Thyroid gland (tissue), 4 donors: Measurements from ENCODE around the gene TIMM50. TPM values are rescaled to one million over a fixed set of nuclear protein-coding genes. Genes with fewer than 3 reads are reported as not detected.

Experiments used
- DNase-seq, 2 donors: peaks; one replicate each; pipeline ENCODE4 v3.0.0-alpha.2; 2019
- H3K27ac ChIP-seq, 3 donors: fragments of 200-600 bp; sonication (generic); 1 replicate in 2 of 3; 2 replicates in 1 of 3; pipeline ENCODE4 v1.5.1; 2016 to 2019; ENCODE audit warnings: mild to moderate bottlenecking in 1 of 3, moderate library complexity in 1 of 3
- H3K27me3 ChIP-seq: fragments of 200-600 bp; sonication (generic); one replicate; pipeline ENCODE4 v1.5.1; 2019
- H3K36me3 ChIP-seq, 2 donors: fragments of 200-600 bp; sonication (generic); one replicate each; pipeline ENCODE4 v1.5.1; 2016 to 2019
- H3K4me1 ChIP-seq, 2 donors: fragments of 200-600 bp; sonication (generic); one replicate each; pipeline ENCODE4 v1.5.1; 2017 to 2019
- H3K4me3 ChIP-seq, 3 donors: fragments of 200-600 bp; sonication (generic); replicated peaks in 1 of 3; 1 replicate in 2 of 3; 2 replicates in 1 of 3; pipeline ENCODE4 v1.5.1; 2016; ENCODE audit warnings: mild to moderate bottlenecking in 1 of 3
- H3K9me3 ChIP-seq: fragments of 200-600 bp; sonication (generic); one replicate; pipeline ENCODE4 v1.5.1; 2017
- CTCF ChIP-seq, 6 experiments: fragments of 200-600 bp in 3 of 6; fragments of 450-650 bp in 3 of 6; sonication (generic) in 3 of 6; IDR thresholded peaks; one replicate each; pipeline ENCODE4 v1.5.1; 2016 to 2019; ENCODE audit warnings: antibody characterized with exemption in 6 of 6, mild to moderate bottlenecking in 2 of 6, inconsistent platforms in 1 of 6, moderate library complexity in 1 of 6
- POLR2A ChIP-seq, 2 donors: fragments of 450-650 bp; IDR thresholded peaks; one replicate each; pipeline ENCODE4 v1.6.1; 2017; ENCODE audit warnings: antibody characterized with exemption in 2 of 2, mild to moderate bottlenecking in 2 of 2, moderate library complexity in 1 of 2
- WGBS, 2 donors: methylation state at CpG; one replicate each; pipeline ENCODE4 v1.1.5; 2017; 5-methylcytosine and 5-hydroxymethylcytosine counted together
- intact Hi-C: fragments of 100-400 bp; cut with DNase I; formaldehyde crosslinking; loops from one replicate; pipeline ENCODE4 v1.15.1; 2023
- total RNA-seq, 4 donors: library from RNA; depleted of rRNA; stranded (reverse); fragments of >200 nt; gene quantifications; one replicate each; pipeline ENCODE4 v1.2.3, GENCODE V29; 2016

The TIMM50 gene
- total RNA-seq, 4 donors from 2014 or later, result 74.4 to 86.5 (median 84.5) TPM

DNA sequence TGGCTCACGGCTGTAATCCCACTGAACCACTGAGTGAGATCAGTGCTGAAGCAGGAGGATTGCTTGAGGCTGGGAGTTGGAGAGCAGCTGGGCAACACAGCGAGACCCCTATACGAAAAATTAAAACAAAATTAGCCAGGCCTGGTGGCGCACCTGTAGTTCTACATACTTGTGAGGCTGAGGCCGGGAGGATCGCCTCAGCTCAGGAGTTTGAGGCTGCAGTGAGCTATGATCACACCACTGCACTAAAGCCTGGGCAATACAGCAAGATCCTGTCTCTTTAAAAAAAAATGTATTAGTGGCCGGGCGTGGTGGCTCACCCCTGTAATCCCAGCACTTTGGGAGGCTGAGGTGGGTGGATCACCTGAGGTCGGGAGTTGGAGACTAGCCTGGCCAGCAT is 28.0 kb downstream of the TIMM50 start:
- H3K9me3 ChIP-seq, result no peaks in the 10 kb centered on the region
- TF ChIP-seq POLR2A (IDR thresholded peaks at IDR 0.05), result no peak
- no peak for TF ChIP-seq CTCF (IDR thresholded peaks at IDR 0.05)
- H3K27ac ChIP-seq, result no peak overlapping the region
- no peak overlapping the region for H3K4me3 ChIP-seq
- peaks cover 5 to 7% of the 10 kb centered on the region in 2 donors for H3K4me1 ChIP-seq
- 87 to 89% methylated on average over 9 of the region's 9 CpGs for WGBS, 2 donors
- no peak for DNase-seq
- peaks cover 5% of the 10 kb centered on the region for H3K27me3 ChIP-seq
- H3K36me3 ChIP-seq, result no peaks in the 10 kb centered on the region
- intact Hi-C loops, result no loop called here

- no peak for TF ChIP-seq POLR2A (IDR thresholded peaks at IDR 0.05)
- no peaks in the 10 kb centered on the region for H3K9me3 ChIP-seq
- H3K4me3 ChIP-seq, result no peak overlapping the region
- peaks cover 5 to 7% of the 10 kb centered on the region in 2 donors for H3K4me1 ChIP-seq
- intact Hi-C loops, result no loop called here
- 52 to 82% methylated on average over 2 of the region's 2 CpGs for WGBS, 2 donors
- H3K27me3 ChIP-seq, result peaks cover 2% of the 10 kb centered on the region
- no peak for DNase-seq
- no peak overlapping the region for H3K27ac ChIP-seq
- no peaks in the 10 kb centered on the region for H3K36me3 ChIP-seq
These were observed 28.6 kb downstream of the TIMM50 start for GRCh38 chr19:39509233-39509632.

GRCh38 chr19:39512988-39513387 is 32.4 kb downstream of the TIMM50 start:
- H3K4me1 ChIP-seq, result peaks cover 11 to 21% of the 10 kb centered on the region in 2 donors
- H3K9me3 ChIP-seq, result no peaks in the 10 kb centered on the region
- DNase-seq, result no peak
- H3K36me3 ChIP-seq, result no peaks in the 10 kb centered on the region
- no peaks in the 10 kb centered on the region for H3K27me3 ChIP-seq
- no peak overlapping the region for H3K4me3 ChIP-seq
- TF ChIP-seq CTCF (IDR thresholded peaks at IDR 0.05) (no peak), POLR2A (IDR thresholded peaks at IDR 0.05) (no peak)
- WGBS, 2 donors, result 49 to 53% methylated on average over 2 of the region's 2 CpGs
- no peak overlapping the region for H3K27ac ChIP-seq
- intact Hi-C loops, result no loop called here

DNA sequence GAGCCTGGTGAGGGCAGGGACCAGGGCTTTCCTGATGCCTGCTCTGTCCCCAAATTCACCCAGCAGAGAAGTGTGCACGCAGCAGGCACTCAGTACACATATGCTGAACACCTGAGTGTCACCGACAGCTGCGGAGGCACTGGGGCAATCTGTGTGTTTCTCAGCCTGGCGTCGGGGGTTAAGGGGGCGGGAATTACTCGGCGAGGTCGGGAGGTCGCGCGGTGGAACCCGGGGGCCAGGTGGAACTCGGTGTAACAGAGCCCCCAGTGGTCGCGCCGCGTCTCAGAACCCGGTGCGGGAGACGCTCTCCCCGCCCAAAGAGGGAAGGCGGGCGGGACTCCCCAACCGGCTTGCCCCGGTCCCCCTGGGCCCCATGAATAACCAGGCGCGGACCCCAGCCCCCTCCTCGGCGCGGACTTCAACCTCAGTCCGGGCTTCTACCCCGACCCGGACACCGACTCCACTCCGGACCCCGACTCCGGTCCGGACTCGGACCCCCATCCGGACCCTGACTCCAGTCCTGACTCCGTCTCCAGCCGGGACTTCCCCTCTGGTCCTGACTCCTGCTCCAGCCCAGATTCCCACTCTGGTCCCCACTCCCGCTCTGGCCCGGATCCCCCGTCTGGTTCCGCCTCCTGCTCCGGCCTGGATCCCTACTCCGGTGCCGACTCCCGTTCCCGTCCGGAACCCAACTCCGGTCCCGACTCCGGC is 34.4 kb downstream of the TIMM50 start, which contains the start of gene SELENOV:
SELENOV (plus strand) TSS at position 300 of the 711 bp plus-strand sequence; CDS start at position 374, 74 bp downstream.
- H3K9me3 ChIP-seq, result no peaks in the 10 kb centered on the region
- DNase-seq, result peak in 1 of 2 donors; percentile 37
- no peak for TF ChIP-seq CTCF (IDR thresholded peaks at IDR 0.05)
- peak in 1 of 2 donors; percentile 23 for TF ChIP-seq POLR2A (IDR thresholded peaks at IDR 0.05)
- peak within 1 kb of the TSS; percentile 6 to 58 (median 10) for H3K4me3 ChIP-seq
- WGBS, 2 donors, result 1 to 2% methylated on average over 23 to 45 of the region's 56 CpGs
- H3K36me3 ChIP-seq, result no peaks in the 10 kb centered on the region
- H3K27me3 ChIP-seq, result no peaks in the 10 kb centered on the region
- intact Hi-C loops, result no loop called here
- peaks cover 11 to 35% of the 10 kb centered on the region in 2 donors for H3K4me1 ChIP-seq
- H3K27ac ChIP-seq, result peak within 1 kb of the TSS in 2 of 3 donors; percentile 12 to 47

DNA sequence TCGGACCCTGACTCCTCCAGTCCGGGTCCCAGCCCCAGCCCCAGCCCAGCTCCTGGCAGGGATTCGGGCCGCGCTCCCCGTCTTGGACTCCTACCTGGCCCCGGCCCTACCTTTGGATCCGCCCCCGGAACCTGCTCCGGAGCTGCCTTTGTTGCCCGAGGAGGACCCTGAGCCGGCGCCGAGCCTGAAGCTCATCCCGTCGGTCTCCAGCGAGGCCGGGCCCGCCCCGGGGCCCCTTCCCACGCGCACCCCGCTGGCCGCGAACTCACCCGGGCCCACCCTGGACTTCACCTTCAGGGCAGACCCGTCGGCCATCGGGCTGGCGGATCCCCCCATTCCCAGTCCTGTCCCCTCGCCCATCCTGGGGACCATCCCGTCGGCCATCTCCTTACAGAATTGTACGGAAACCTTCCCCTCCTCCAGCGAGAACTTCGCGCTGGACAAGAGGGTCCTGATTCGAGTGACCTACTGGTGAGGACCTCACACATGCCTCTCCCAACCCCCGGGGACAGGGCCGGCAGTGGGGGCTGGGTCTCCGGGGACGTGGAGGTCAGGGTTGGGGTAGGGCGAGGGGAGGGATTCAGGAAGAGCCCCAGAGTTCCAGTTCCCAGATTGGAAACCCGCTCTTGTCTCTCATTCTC is 35.0 kb downstream of the TIMM50 start:
- peak; percentile 40 to 44 for DNase-seq
- Histone ChIP-seq H3K9me3 (no peaks in the 10 kb centered on the region), H3K27me3 (no peaks in the 10 kb centered on the region), H3K4me1 (peaks cover 18 to 42% of the 10 kb centered on the region in 2 donors), H3K27ac (peak overlapping the region in 2 of 3 donors; percentile 12 to 47), H3K4me3 (peak overlapping the region; percentile 6 to 58 (median 10)), H3K36me3 (no peaks in the 10 kb centered on the region)
- 2 to 11% methylated on average over 9 to 10 of the region's 44 CpGs for WGBS, 2 donors
- TF ChIP-seq POLR2A (IDR thresholded peaks at IDR 0.05) (no peak), CTCF (IDR thresholded peaks at IDR 0.05) (no peak)
- intact Hi-C loops, result no loop called here
